Measurements from ENCODE around the gene NTRK3.

DNA sequence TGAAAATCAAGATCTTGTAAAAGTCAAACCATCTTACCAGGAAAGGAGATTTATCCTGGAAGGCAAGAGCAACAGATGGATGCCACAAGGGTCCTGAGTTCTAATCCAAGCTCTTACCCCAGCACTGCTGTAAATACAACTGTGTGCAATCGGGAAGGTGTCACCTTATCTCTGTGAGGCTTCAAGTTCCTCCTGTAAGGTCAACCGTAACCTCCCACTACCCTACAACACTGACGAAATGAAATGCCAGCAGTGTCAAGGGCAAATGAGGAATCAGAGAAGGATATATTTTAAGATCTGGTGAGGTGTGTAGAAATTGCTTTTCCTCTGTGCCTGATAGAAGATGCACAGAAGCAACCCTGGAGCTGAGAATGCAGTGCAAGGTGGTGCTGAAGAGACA is 207.8 kb downstream of the NTRK3 start:
- TF ChIP-seq, protein P1, sequence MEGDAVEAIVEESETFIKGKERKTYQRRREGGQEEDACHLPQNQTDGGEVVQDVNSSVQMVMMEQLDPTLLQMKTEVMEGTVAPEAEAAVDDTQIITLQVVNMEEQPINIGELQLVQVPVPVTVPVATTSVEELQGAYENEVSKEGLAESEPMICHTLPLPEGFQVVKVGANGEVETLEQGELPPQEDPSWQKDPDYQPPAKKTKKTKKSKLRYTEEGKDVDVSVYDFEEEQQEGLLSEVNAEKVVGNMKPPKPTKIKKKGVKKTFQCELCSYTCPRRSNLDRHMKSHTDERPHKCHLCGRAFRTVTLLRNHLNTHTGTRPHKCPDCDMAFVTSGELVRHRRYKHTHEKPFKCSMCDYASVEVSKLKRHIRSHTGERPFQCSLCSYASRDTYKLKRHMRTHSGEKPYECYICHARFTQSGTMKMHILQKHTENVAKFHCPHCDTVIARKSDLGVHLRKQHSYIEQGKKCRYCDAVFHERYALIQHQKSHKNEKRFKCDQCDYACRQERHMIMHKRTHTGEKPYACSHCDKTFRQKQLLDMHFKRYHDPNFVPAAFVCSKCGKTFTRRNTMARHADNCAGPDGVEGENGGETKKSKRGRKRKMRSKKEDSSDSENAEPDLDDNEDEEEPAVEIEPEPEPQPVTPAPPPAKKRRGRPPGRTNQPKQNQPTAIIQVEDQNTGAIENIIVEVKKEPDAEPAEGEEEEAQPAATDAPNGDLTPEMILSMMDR (IDR thresholded peaks at IDR 0.05): no peak
- no peak for TF ChIP-seq POLR2A (IDR thresholded peaks at IDR 0.05)

Measured in testis (tissue), 2 donors.